H1 (cell line): ENCODE results near the gene KLRC3. TPM values are rescaled to one million over a fixed set of nuclear protein-coding genes. Genes with fewer than 3 reads are reported as not detected.

Experiments
- CTCF ChIA-PET: fragments of 300-600 bp; sonication (Branson Sonifier 250); formaldehyde crosslinking; loops from one replicate; lab custom pipeline; 2021; ENCODE audit not compliant: partially characterized antibody; lab: Charles Lee
- POLR2A ChIA-PET: fragments of 300-600 bp; sonication (Branson Sonifier 250); formaldehyde crosslinking; loops from one replicate; lab custom pipeline; 2021; ENCODE audit warnings: inconsistent platforms; ENCODE audit not compliant: partially characterized antibody; lab: Charles Lee
- DNase-seq, 2 experiments: peaks; one replicate each; pipeline versions ENCODE4 v3.0.0 to v3.0.0-alpha.2; 2010 to 2022; ENCODE audit warnings: low spot score in 2 of 2, low read depth in 1 of 2, mixed read lengths in 1 of 2
- FAIRE-seq: peaks from 2 replicates; lab custom pipeline; 2011; peaks lifted over from hg19 to GRCh38; lab: Jason Lieb, UNC
- H2AFZ ChIP-seq: 2 replicates; pipeline ENCODE4 v1.8.1; 2012; ENCODE audit warnings: low read length, inconsistent platforms
- H2AK5ac ChIP-seq: 2 replicates; pipeline ENCODE4 v1.6.1; 2013; ENCODE audit warnings: low read depth, low read length
- H2BK120ac ChIP-seq: replicated peaks from 2 replicates; pipeline ENCODE3; 2013; ENCODE audit warnings: low read depth, low read length, inconsistent platforms
- H2BK12ac ChIP-seq: 2 replicates; pipeline ENCODE4 v1.6.1; 2013; ENCODE audit warnings: low read depth, low read length
- H2BK15ac ChIP-seq: 2 replicates; pipeline ENCODE4 v1.6.1; 2013; ENCODE audit warnings: low read length
- H2BK20ac ChIP-seq: 2 replicates; pipeline ENCODE4 v1.6.1; 2013; ENCODE audit warnings: low read length
- H2BK5ac ChIP-seq: 2 replicates; pipeline ENCODE4 v1.6.1; 2013; ENCODE audit warnings: low read depth, low read length
- H3K14ac ChIP-seq: 2 replicates; pipeline ENCODE4 v1.6.1; 2013; ENCODE audit warnings: inconsistent platforms; ENCODE audit not compliant: insufficient read length
- H3K18ac ChIP-seq: 2 replicates; pipeline ENCODE4 v1.6.1; 2013; ENCODE audit warnings: low read length; ENCODE audit errors: extremely low read depth
- H3K23ac ChIP-seq: 2 replicates; pipeline ENCODE4 v1.6.1; 2013; ENCODE audit warnings: inconsistent platforms; ENCODE audit not compliant: insufficient read length
- H3K23me2 ChIP-seq: 2 replicates; pipeline ENCODE4 v1.6.1; 2013; ENCODE audit warnings: low read depth, low read length
- H3K27ac ChIP-seq: 2 replicates; pipeline ENCODE4 v1.6.1; 2011; ENCODE audit warnings: low read depth, low read length, inconsistent platforms
- H3K27me3 ChIP-seq, 4 experiments: replicated peaks in 1 of 4; 1 replicate in 1 of 4; 2 replicates in 3 of 4; pipeline versions ENCODE4 v1.6.1 to v1.8.1; 2011 to 2013; ENCODE audit warnings: low read length in 3 of 4, mild to moderate bottlenecking in 3 of 4, inconsistent platforms in 2 of 4, mixed read lengths in 2 of 4, moderate library complexity in 1 of 4; ENCODE audit not compliant: control insufficient read depth in 3 of 4, insufficient read depth in 3 of 4; ENCODE audit errors: extremely low read depth in 1 of 4
- H3K36me3 ChIP-seq, 4 experiments: 2 replicates each; pipeline versions ENCODE4 v1.6.1 to v1.8.1; 2011 to 2013; ENCODE audit warnings: mild to moderate bottlenecking in 4 of 4, low read length in 3 of 4, moderate library complexity in 2 of 4, control low read depth in 1 of 4, inconsistent platforms in 1 of 4; ENCODE audit not compliant: insufficient read depth in 4 of 4, control insufficient read depth in 2 of 4
- H3K4ac ChIP-seq: replicated peaks from 2 replicates; pipeline ENCODE3; 2013; ENCODE audit warnings: low read length, low read depth, mixed read lengths, inconsistent platforms; ENCODE audit not compliant: insufficient read length
- H3K4me1 ChIP-seq, 4 experiments: replicated peaks in 1 of 4; 1 replicate in 1 of 4; 2 replicates in 3 of 4; pipeline versions ENCODE4 v1.6.1 to v1.8.1; 2011 to 2013; ENCODE audit warnings: low read length in 3 of 4, inconsistent platforms in 2 of 4, mixed read lengths in 1 of 4; ENCODE audit not compliant: insufficient read depth in 4 of 4, control insufficient read depth in 3 of 4
- H3K4me2 ChIP-seq, 2 experiments: 2 replicates each; pipeline versions ENCODE4 v1.6.1 to v1.8.1; 2011 to 2013; ENCODE audit warnings: low read depth in 2 of 2, low read length in 2 of 2, control low read depth in 1 of 2, inconsistent platforms in 1 of 2, mild to moderate bottlenecking in 1 of 2; ENCODE audit not compliant: insufficient read depth in 1 of 2
- H3K4me3 ChIP-seq, 4 experiments: fragments of 200-600, 300-600 bp in 1 of 4; sonication (generic), shearing (Covaris generic), sonication (Bioruptor Twin) in 1 of 4; 2 replicates each; pipeline versions ENCODE4 v1.5.1 to v1.8.1; 2011 to 2016; ENCODE audit warnings: low read length in 4 of 4, low read depth in 3 of 4, control low read depth in 2 of 4, inconsistent platforms in 2 of 4, mild to moderate bottlenecking in 2 of 4, mixed read lengths in 1 of 4, moderate library complexity in 1 of 4; ENCODE audit not compliant: insufficient read depth in 2 of 4; ENCODE audit errors: extremely low read depth in 1 of 4
- H3K56ac ChIP-seq: replicated peaks from 2 replicates; pipeline ENCODE3; 2013; ENCODE audit warnings: low read depth, mild to moderate bottlenecking, mixed read lengths, low read length, inconsistent platforms; ENCODE audit not compliant: insufficient read length
- H3K79me1 ChIP-seq: 2 replicates; pipeline ENCODE4 v1.6.1; 2013; ENCODE audit warnings: low read depth, low read length, control low read depth
- H3K79me2 ChIP-seq, 2 experiments: 2 replicates each; pipeline versions ENCODE4 v1.6.1 to v1.8.1; 2012 to 2013; ENCODE audit warnings: low read length in 2 of 2, mild to moderate bottlenecking in 2 of 2, inconsistent platforms in 1 of 2; ENCODE audit not compliant: insufficient read depth in 2 of 2, control insufficient read depth in 1 of 2
- H3K9ac ChIP-seq, 4 experiments: replicated peaks in 1 of 4; 1 replicate in 1 of 4; 2 replicates in 3 of 4; pipeline versions ENCODE4 v1.6.1 to v1.8.1; 2011 to 2013; ENCODE audit warnings: low read depth in 3 of 4, low read length in 3 of 4, control low read depth in 2 of 4, mild to moderate bottlenecking in 2 of 4, moderate library complexity in 2 of 4, inconsistent platforms in 1 of 4; ENCODE audit errors: extremely low read depth in 1 of 4
- H3K9me3 ChIP-seq, 2 experiments: 2 replicates each; pipeline versions ENCODE4 v1.6.1 to v1.8.1; 2012 to 2013; ENCODE audit warnings: mild to moderate bottlenecking in 2 of 2, moderate library complexity in 2 of 2, control low read depth in 1 of 2, inconsistent platforms in 1 of 2, low read depth in 1 of 2, low read length in 1 of 2, mixed read lengths in 1 of 2; ENCODE audit not compliant: insufficient read depth in 2 of 2
- H4K20me1 ChIP-seq, 2 experiments: replicated peaks in 1 of 2; 2 replicates each; pipeline versions ENCODE3 to v1.8.1; 2011 to 2013; ENCODE audit warnings: inconsistent platforms in 2 of 2, low read length in 2 of 2, mild to moderate bottlenecking in 1 of 2; ENCODE audit not compliant: insufficient read depth in 2 of 2, control insufficient read depth in 1 of 2
- H4K5ac ChIP-seq: 2 replicates; pipeline ENCODE4 v1.6.1; 2013; ENCODE audit warnings: low read length, low read depth, mixed read lengths, inconsistent platforms; ENCODE audit not compliant: insufficient read length
- H4K8ac ChIP-seq: 2 replicates; pipeline ENCODE4 v1.8.0; 2013; ENCODE audit warnings: mild to moderate bottlenecking, moderate library complexity, low read length, inconsistent platforms; ENCODE audit not compliant: insufficient read depth; ENCODE audit errors: extremely low read depth
- H4K91ac ChIP-seq: replicated peaks from 2 replicates; pipeline ENCODE3; 2013; ENCODE audit warnings: low read length, mixed read lengths, inconsistent platforms; ENCODE audit not compliant: insufficient read length
- CEBPB ChIP-seq: IDR thresholded peaks from 2 replicates; pipeline ENCODE4 v1.6.1; 2012; ENCODE audit warnings: low read depth, low read length
- CHD2 ChIP-seq: IDR thresholded peaks from 2 replicates; pipeline ENCODE4 v1.6.1; 2012; ENCODE audit warnings: low read length, improper control_type of control experiment
- CTBP2 ChIP-seq: IDR thresholded peaks from 2 replicates; pipeline ENCODE4 v1.7.0; 2011; ENCODE audit warnings: borderline replicate concordance, mild to moderate bottlenecking, moderate library complexity, mixed read lengths, low read length; ENCODE audit not compliant: insufficient read depth, insufficient read length
- JUN ChIP-seq: IDR thresholded peaks from 2 replicates; pipeline ENCODE4 v1.6.1; 2011; ENCODE audit warnings: low read depth, mild to moderate bottlenecking, improper control_type of control experiment, low read length
- RAD21 ChIP-seq, 2 experiments: IDR thresholded peaks in 1 of 2; conservative IDR thresholded peaks in 1 of 2; 2 replicates each; pipeline ENCODE4 v1.6.1; 2011; ENCODE audit warnings: low read depth in 2 of 2, low read length in 2 of 2, improper control_type of control experiment in 1 of 2, inconsistent platforms in 1 of 2, mild to moderate bottlenecking in 1 of 2, moderate library complexity in 1 of 2
- SIRT6 ChIP-seq: IDR thresholded peaks from one replicate; pipeline ENCODE4 v1.7.1; 2012; ENCODE audit warnings: low read length, inconsistent platforms
- TCF12 ChIP-seq: IDR thresholded peaks from 2 replicates; pipeline ENCODE4 v1.6.1; 2011; ENCODE audit warnings: low read depth, mild to moderate bottlenecking, low read length
- WGBS, 2 experiments: shearing (Covaris generic) in 1 of 2; methylation state at CpG; one replicate each; pipeline versions ENCODE4 v1.1.6 to v1.1.7; 2013 to 2015; ENCODE audit warnings: low lambda C conversion rate in 2 of 2, mixed read lengths in 2 of 2, inconsistent platforms in 1 of 2, low coverage in 1 of 2, missing lambda C conversion rate in 1 of 2; ENCODE audit not compliant: insufficient replicate concordance in 2 of 2, insufficient coverage in 1 of 2, insufficient read length in 1 of 2; ENCODE audit errors: extremely low coverage in 1 of 2, missing lambda C conversion rate in 1 of 2; 5-methylcytosine and 5-hydroxymethylcytosine counted together
- polyA plus RNA-seq, 7 experiments: library from polyadenylated mRNA; depleted of rRNA in 3 of 7; stranded (reverse) in 5 of 7; unstranded in 2 of 7; fragments of >200 nt in 5 of 7; fragments of 200-250 nt in 2 of 7; gene quantifications; 1 replicate in 5 of 7; 2 replicates in 1 of 7; 4 replicates in 1 of 7; pipeline versions ENCODE4 v1.2.1 to v1.2.3, GENCODE V29; 2011 to 2013; ENCODE audit warnings: missing spikeins in 2 of 7, mixed read lengths in 2 of 7
- total RNA-seq: library from RNA; stranded (reverse); fragmentation: NEBNext Ultra II Directional; extraction: Animal tissue kit (Norgen Biotek cat#: 25700); gene quantifications from 2 replicates; pipeline ENCODE4 v1.2.1, GENCODE V29; 2021
- TF ChIP-seq, protein P1 (sequence below), 3 experiments: IDR thresholded peaks; 1 replicate in 2 of 3; 2 replicates in 1 of 3; pipeline versions ENCODE4 v1.5.1 to v1.6.1; 2011; ENCODE audit warnings: low read length in 3 of 3, mild to moderate bottlenecking in 3 of 3, inconsistent platforms in 2 of 3, low read depth in 1 of 3, moderate library complexity in 1 of 3; ENCODE audit not compliant: insufficient read depth in 1 of 3; ENCODE audit errors: control extremely low read depth in 1 of 3
- TF ChIP-seq, protein P2 (sequence below): IDR thresholded peaks from 2 replicates; pipeline ENCODE4 v1.6.1; 2012; ENCODE audit warnings: inconsistent platforms
- TF ChIP-seq, protein P3 (sequence below): IDR thresholded peaks from 2 replicates; pipeline ENCODE4 v1.6.1; 2012; ENCODE audit warnings: low read length, inconsistent platforms

KLRC3 gene
- total and polyA plus RNA-seq, 2 of the 8 experiments (the other 6 are each of a cell fraction or from before 2014, with no cell fraction given), result not detected

DNA sequence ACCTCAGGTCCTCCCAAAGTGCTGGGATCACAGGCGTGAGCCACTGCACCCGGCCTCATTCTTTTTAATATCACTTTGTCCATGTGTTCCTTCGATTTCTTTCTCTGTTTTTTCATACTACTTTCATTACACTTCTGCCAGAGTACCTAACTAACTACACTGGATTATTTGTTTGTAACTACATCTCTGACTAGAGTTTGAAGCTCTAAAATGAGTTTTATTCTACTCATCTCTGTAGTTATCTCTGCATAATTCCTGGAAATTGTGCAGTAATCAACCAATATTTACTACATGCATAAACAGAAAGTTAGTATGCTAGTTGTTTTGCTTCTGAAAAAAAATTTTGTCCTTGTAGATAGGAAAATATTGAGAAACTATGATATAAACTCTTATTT lies 45.8 kb downstream of the KLRC3 start:
- Histone ChIP-seq H3K14ac (no peak overlapping the region), H3K23me2 (no peaks in the 10 kb centered on the region), H4K20me1 (no peaks in the 10 kb centered on the region), H2AK5ac (no peak overlapping the region), H3K27me3 (no peaks in the 10 kb centered on the region), H3K18ac (no peak overlapping the region), H4K91ac (no peak overlapping the region), H4K8ac (no peak overlapping the region), H3K23ac (no peak overlapping the region), H3K9ac (no peak overlapping the region), H4K5ac (no peak overlapping the region), H3K79me1 (no peaks in the 10 kb centered on the region), H3K4me2 (no peak overlapping the region), H2BK12ac (no peak overlapping the region), H3K56ac (no peak overlapping the region), H2BK15ac (no peak overlapping the region), H3K4me1 (peaks cover 4 to 10% (median 6%) of the 10 kb centered on the region in 4 experiments), H3K79me2 (no peaks in the 10 kb centered on the region), H2BK120ac (no peak overlapping the region), H3K4me3 (no peak overlapping the region), H2BK20ac (no peak overlapping the region), H2BK5ac (no peak overlapping the region), H3K9me3 (no peaks in the 10 kb centered on the region), H3K36me3 (no peaks in the 10 kb centered on the region), H3K27ac (no peak overlapping the region), H2AFZ (no peak overlapping the region), H3K4ac (no peak overlapping the region)
- ChIA-PET POLR2A (no interaction called here), CTCF (interaction anchor here (0.7 to 1.0 kb wide), 3 partner anchors 9 to 365 kb away, joined by 3 to 4 read pairs (median 3); no protein-coding TSS in a partner anchor)
- no peak for DNase-seq
- WGBS, 2 experiments, result 92% methylated on average over 3 of the region's 3 CpGs; no CpG with 5 or more reads in 1 of the 2 experiments
- FAIRE-seq, result no peak
- TF ChIP-seq TCF12 (no peak), CTBP2 (no peak), CHD2 (no peak), RAD21 (IDR thresholded peaks at IDR 0.05 in 1 of 2, conservative IDR thresholded peaks at IDR 0.05 in 1 of 2; ENCODE audit: low read depth in 2 of 2, low read length in 2 of 2) (no peak), CEBPB (no peak), SIRT6 (no peak), JUN (no peak)
- TF ChIP-seq, protein P1, sequence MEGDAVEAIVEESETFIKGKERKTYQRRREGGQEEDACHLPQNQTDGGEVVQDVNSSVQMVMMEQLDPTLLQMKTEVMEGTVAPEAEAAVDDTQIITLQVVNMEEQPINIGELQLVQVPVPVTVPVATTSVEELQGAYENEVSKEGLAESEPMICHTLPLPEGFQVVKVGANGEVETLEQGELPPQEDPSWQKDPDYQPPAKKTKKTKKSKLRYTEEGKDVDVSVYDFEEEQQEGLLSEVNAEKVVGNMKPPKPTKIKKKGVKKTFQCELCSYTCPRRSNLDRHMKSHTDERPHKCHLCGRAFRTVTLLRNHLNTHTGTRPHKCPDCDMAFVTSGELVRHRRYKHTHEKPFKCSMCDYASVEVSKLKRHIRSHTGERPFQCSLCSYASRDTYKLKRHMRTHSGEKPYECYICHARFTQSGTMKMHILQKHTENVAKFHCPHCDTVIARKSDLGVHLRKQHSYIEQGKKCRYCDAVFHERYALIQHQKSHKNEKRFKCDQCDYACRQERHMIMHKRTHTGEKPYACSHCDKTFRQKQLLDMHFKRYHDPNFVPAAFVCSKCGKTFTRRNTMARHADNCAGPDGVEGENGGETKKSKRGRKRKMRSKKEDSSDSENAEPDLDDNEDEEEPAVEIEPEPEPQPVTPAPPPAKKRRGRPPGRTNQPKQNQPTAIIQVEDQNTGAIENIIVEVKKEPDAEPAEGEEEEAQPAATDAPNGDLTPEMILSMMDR (IDR thresholded peaks at IDR 0.05; ENCODE audit: control extremely low read depth in 1 of 3, insufficient read depth in 1 of 3, low read depth in 1 of 3, low read length in 3 of 3), result no peak
- TF ChIP-seq, protein P2, sequence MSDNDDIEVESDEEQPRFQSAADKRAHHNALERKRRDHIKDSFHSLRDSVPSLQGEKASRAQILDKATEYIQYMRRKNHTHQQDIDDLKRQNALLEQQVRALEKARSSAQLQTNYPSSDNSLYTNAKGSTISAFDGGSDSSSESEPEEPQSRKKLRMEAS, result no peak
- TF ChIP-seq, protein P3, sequence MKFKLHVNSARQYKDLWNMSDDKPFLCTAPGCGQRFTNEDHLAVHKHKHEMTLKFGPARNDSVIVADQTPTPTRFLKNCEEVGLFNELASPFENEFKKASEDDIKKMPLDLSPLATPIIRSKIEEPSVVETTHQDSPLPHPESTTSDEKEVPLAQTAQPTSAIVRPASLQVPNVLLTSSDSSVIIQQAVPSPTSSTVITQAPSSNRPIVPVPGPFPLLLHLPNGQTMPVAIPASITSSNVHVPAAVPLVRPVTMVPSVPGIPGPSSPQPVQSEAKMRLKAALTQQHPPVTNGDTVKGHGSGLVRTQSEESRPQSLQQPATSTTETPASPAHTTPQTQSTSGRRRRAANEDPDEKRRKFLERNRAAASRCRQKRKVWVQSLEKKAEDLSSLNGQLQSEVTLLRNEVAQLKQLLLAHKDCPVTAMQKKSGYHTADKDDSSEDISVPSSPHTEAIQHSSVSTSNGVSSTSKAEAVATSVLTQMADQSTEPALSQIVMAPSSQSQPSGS, result no peak
